Pancreas (tissue), 10 donors: Measurements from ENCODE around the gene DDO. TPM values are rescaled to one million over a fixed set of nuclear protein-coding genes. Genes with fewer than 3 reads are reported as not detected.
A peak's percentile ranks its signal among the peaks of the same experiment; 100 is the strongest.

Experiments used
- ATAC-seq, 4 donors: fragments of 200-7000 bp; cut with Tn5 transposase; one replicate each; pipeline versions ENCODE4 v1.8.0 to v1.9.1; 2020; ENCODE audit warnings: mild to moderate bottlenecking in 4 of 4, moderate library complexity in 4 of 4
- DNase-seq, 6 donors: peaks; one replicate each; pipeline ENCODE4 v3.0.0-alpha.2; 2020
- FAIRE-seq: peaks from 2 replicates; lab custom pipeline; 2012; peaks lifted over from hg19 to GRCh38; lab: Jason Lieb, UNC
- H3K27ac ChIP-seq, 4 donors: fragments of 200-600 bp; sonication (generic); 1 replicate in 3 of 4; 2 replicates in 1 of 4; pipeline versions ENCODE4 v1.5.0 to v1.8.0; 2020
- H3K27me3 ChIP-seq, 4 donors: fragments of 200-600 bp; one replicate each; pipeline ENCODE4 v1.8.0; 2021
- H3K36me3 ChIP-seq, 3 donors: fragments of 200-600 bp; sonication (generic) in 1 of 3; one replicate each; pipeline versions ENCODE4 v1.5.0 to v1.8.0; 2020 to 2021
- H3K4me1 ChIP-seq, 3 donors: fragments of 200-600 bp; one replicate each; pipeline ENCODE4 v1.8.0; 2021
- H3K4me3 ChIP-seq, 4 donors: fragments of 200-600 bp; sonication (generic) in 2 of 4; one replicate each; pipeline versions ENCODE4 v1.5.0 to v1.8.0; 2020 to 2021
- H3K9me3 ChIP-seq, 4 donors: fragments of 200-600 bp; one replicate each; pipeline ENCODE4 v1.8.0; 2021
- CTCF ChIP-seq, 4 donors: fragments of 200-600 bp; sonication (generic) in 3 of 4; IDR thresholded peaks; one replicate each; pipeline versions ENCODE4 v1.5.0 to v1.8.0; 2021; ENCODE audit warnings: antibody characterized with exemption in 4 of 4
- WGBS, 2 donors: extraction: QIAGEN DNeasy Blood & Tissue Kit; methylation state at CpG; one replicate each; pipeline ENCODE4 v1.1.7; 2013; 5-methylcytosine and 5-hydroxymethylcytosine counted together
- intact Hi-C, 3 donors: fragments of 100-400 bp; cut with DNase I; formaldehyde crosslinking; loops; one replicate each; pipeline versions ENCODE4 v1.11.1 to v1.14.2; 2022
- polyA plus RNA-seq, 2 donors: library from polyadenylated mRNA; stranded (reverse); fragments of 200-250 nt; gene quantifications; one replicate each; pipeline ENCODE4 v1.2.3, GENCODE V29; 2013
- total RNA-seq, 6 donors: library from RNA; stranded (reverse); fragmentation: NEBNext Ultra II Directional in 4 of 6; extraction: Animal tissue kit (Norgen Biotek cat#: 25700) in 4 of 6; gene quantifications; one replicate each; pipeline versions ENCODE4 v1.2.1 to v1.2.4, GENCODE V29; 2021 to 2023
- donor health status: healthy with polysubstance abuse.
- donor health status: DM: no; HTN: no; CAD: no; lungs with moderate emphysema.
- donor health status: DM: no; HTN: no; CAD: no.
- donor health status: control.
- donor health status: control.
- donor health status: Bipolar disorder and iron deficiency.
- donor health status: DM: yes; HTN: yes; CAD: no.
- donor health status: DM: no; HTN: no; CAD: no.
- donor health status: DM: no; HTN: no; CAD: no.
- donor health status: DM: yes; HTN: yes; CAD: no.

Gene DDO
- total RNA-seq (1 to 10 TPM; 1.0 to 3.8 (median 1.4) TPM), polyA plus RNA-seq (1 to 10 TPM; 1.2 to 2.2 TPM)

- Histone ChIP-seq H3K9me3 (no peaks in the 10 kb centered on the region), H3K4me1 (peaks cover 0 to 14% (median 12%) of the 10 kb centered on the region in 3 donors), H3K4me3 (peak within 1 kb of the TSS in 2 of 4 donors; percentile 27 to 31), H3K36me3 (no peaks in the 10 kb centered on the region), H3K27me3 (no peaks in the 10 kb centered on the region), H3K27ac (peak within 1 kb of the TSS; percentile 24 to 84 (median 57))
- WGBS, 2 donors: 19 to 24% methylated on average over 12 of the region's 12 CpGs
- peak; percentile 86 to 97 (median 95) for DNase-seq
- peak; percentile 5 for FAIRE-seq
- intact Hi-C loops: no loop called here
- no peak for TF ChIP-seq CTCF (IDR thresholded peaks at IDR 0.05)
- ATAC-seq: peak; percentile 96 to 98 (median 97)
These were observed at the start of gene DDO for GRCh38 chr6:110415086-110415916. DDO (minus strand) TSS chr6:110415575; CDS start chr6:110413462, 2,113 bp downstream.

GRCh38 chr6:110462884-110463481, 47.6 kb upstream of the DDO start:
- intact Hi-C loops: no loop called here
- 65 to 83% methylated on average over 2 of the region's 2 CpGs for WGBS, 2 donors

GRCh38 chr6:110461376-110461775, 46.0 kb upstream of the DDO start:
- DNase-seq (no peak), FAIRE-seq (no peak), ATAC-seq (no peak)
- no peak overlapping the region for H3K4me3 ChIP-seq
- intact Hi-C loops: no loop called here
- no peaks in the 10 kb centered on the region for H3K4me1 ChIP-seq
- H3K9me3 ChIP-seq: no peaks in the 10 kb centered on the region
- 91 to 94% methylated on average over 1 of the region's 1 CpG for WGBS, 2 donors
- no peaks in the 10 kb centered on the region for H3K36me3 ChIP-seq
- no peaks in the 10 kb centered on the region for H3K27me3 ChIP-seq
- no peak overlapping the region for H3K27ac ChIP-seq
- TF ChIP-seq CTCF (IDR thresholded peaks at IDR 0.05): no peak

More at GRCh38 chr6:110462884-110463481, 47.6 kb upstream of the DDO start:
- no peak overlapping the region for H3K4me3 ChIP-seq
- no peaks in the 10 kb centered on the region for H3K9me3 ChIP-seq
- ATAC-seq (no peak), FAIRE-seq (no peak), DNase-seq (no peak)
- H3K4me1 ChIP-seq: no peaks in the 10 kb centered on the region
- no peaks in the 10 kb centered on the region for H3K27me3 ChIP-seq
- TF ChIP-seq CTCF (IDR thresholded peaks at IDR 0.05): no peak
- no peaks in the 10 kb centered on the region for H3K36me3 ChIP-seq
- H3K27ac ChIP-seq: no peak overlapping the region

GRCh38 chr6:110459137-110459536, 43.8 kb upstream of the DDO start:
- intact Hi-C loops: no loop called here
- Histone ChIP-seq H3K4me3 (no peak overlapping the region), H3K36me3 (no peaks in the 10 kb centered on the region), H3K9me3 (no peaks in the 10 kb centered on the region), H3K27ac (no peak overlapping the region), H3K4me1 (no peaks in the 10 kb centered on the region), H3K27me3 (no peaks in the 10 kb centered on the region)
- WGBS, 2 donors: 71 to 86% methylated on average over 2 of the region's 2 CpGs
- ATAC-seq (no peak), DNase-seq (no peak), FAIRE-seq (no peak)
- TF ChIP-seq CTCF (IDR thresholded peaks at IDR 0.05): no peak
